OCI-LY1 (cell line): Measurements from ENCODE around the gene MEGF6.

ENCODE experiments used
- EZH2 ChIP-seq: fragments of 200-600 bp; sonication (generic), shearing (Covaris generic); IDR thresholded peaks from 2 replicates; pipeline ENCODE4 v1.8.0; 2017; ENCODE audit warnings: borderline replicate concordance, mixed run types, mild to moderate bottlenecking, antibody characterized with exemption, low read length, moderate library complexity, mixed read lengths
- TF ChIP-seq, protein P1 (sequence below): fragments of 200-600 bp; sonication (generic), shearing (Covaris generic); IDR thresholded peaks from 2 replicates; pipeline ENCODE4 v1.5.1; 2017; ENCODE audit warnings: mild to moderate bottlenecking, antibody characterized with exemption, low read length, moderate library complexity, mixed read lengths

DNA sequence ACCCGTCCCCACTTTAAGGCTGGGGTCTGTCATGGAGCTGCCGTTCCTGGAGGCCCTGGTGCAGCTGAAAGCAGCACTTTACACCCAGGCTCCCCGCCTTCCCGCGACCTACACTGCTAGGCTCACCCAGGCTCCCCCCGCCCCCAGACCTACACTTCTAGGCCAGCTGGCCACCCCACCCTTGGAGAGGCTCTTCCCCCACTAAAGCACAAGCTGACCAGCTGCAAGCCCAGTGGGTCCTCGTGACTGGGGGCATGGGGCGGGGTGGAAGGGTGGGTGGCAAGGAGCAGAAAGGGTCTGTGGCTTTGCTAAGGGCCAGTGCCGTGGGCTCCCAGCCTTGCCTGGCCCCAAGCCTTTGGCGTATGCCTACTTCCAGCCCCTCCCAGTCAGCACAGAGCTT lies 166.6 kb downstream of the MEGF6 start:
- TF ChIP-seq, protein P1, sequence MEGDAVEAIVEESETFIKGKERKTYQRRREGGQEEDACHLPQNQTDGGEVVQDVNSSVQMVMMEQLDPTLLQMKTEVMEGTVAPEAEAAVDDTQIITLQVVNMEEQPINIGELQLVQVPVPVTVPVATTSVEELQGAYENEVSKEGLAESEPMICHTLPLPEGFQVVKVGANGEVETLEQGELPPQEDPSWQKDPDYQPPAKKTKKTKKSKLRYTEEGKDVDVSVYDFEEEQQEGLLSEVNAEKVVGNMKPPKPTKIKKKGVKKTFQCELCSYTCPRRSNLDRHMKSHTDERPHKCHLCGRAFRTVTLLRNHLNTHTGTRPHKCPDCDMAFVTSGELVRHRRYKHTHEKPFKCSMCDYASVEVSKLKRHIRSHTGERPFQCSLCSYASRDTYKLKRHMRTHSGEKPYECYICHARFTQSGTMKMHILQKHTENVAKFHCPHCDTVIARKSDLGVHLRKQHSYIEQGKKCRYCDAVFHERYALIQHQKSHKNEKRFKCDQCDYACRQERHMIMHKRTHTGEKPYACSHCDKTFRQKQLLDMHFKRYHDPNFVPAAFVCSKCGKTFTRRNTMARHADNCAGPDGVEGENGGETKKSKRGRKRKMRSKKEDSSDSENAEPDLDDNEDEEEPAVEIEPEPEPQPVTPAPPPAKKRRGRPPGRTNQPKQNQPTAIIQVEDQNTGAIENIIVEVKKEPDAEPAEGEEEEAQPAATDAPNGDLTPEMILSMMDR: no peak
- no peak for TF ChIP-seq EZH2
